GM20431 (cell line): ENCODE measurements around the gene FLVCR2.
"Not testable (repeated sequence)": the region's sequence is repeated elsewhere in the genome, so short reads cannot be mapped to it uniquely, and the experiment has no call there.

Experiments used
- in situ Hi-C: fragments of 300-500 bp; cut with MseI, MboI; formaldehyde crosslinking; loops from one replicate; pipeline ENCODE4 v1.15.0; 2020; ENCODE audit warnings: low sequenced_read_pairs; ENCODE audit not compliant: unreplicated experiment

Gene FLVCR2

DNA sequence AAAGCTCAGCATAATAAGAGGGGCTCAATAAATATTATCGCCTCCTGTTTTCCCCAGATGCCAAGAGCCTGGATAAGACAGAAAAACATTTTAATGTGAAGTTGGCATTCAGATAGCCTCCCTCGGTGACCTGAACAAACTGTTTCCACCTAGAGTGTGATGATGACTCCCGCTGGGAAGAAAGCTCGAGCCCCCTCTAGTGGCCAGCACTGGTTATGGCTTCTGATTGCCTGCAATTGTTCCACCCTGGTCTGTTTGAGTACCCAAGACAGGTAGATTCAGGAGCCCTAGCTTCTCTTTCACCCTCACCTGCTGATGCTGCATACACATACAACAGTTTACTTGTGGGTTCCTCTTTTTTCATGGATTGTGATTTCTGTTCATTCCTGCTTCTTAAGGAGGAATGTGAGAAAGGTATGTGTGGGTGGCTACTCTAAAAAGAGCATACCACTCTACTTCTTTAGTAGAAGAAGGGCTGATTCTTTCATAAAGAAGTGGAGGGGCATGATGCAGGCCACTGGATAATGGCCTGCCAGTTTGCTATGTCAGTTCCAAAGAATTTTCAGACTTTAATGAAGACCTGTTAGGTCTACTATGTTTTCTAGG lies 75.8 kb downstream of the FLVCR2 start:
- in situ Hi-C loops: loop anchor here (5.0 kb wide), 1 partner anchor 82 kb away; no protein-coding TSS in a partner anchor

DNA sequence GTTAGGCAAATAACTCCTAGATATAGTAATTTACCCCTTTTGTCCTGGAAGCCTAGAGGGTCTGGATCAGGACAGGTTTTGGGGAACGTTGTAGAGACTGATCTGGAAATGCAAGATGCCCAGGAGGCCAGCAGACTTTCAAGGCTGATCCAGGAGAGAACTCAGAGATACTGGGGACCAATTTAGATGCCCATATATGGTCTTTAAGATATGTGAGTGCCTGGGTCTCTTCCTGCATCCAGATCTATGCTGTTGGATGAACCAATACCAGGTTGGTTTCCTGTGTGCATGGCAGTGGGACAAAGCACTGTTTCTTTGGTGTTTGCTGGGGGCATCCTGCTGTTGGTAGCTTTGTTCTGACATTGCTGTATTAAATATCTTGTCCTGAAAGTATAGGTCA lies 76.8 kb downstream of the FLVCR2 start:
- in situ Hi-C loops: no loop called here

DNA sequence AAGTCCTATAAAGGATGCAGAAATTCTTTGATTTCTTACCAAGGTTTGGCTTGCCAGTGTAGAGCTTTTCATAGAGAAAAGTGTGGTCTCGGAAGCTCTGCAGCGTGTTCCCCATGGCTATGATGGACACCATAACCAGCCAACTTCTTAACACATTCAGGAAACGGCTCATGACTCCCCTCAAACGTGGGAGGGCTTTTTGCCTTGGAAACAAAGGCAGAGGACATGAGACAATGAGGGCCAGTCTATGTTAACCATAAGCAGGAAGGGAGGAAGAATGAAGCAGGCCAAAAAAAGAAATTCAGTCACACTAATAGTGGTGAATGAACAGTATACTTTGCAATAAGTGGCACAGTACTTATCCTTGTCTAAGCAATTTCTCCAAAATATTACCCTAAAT lies 78.9 kb downstream of the FLVCR2 start:
- in situ Hi-C loops: no loop called here

- in situ Hi-C loops: no loop called here
Measured at GRCh38 chr14:75658957-75659356, 80.5 kb downstream of the FLVCR2 start.

GRCh38 chr14:75660238-75660629 lies 81.8 kb downstream of the FLVCR2 start:
- in situ Hi-C loops: no loop called here

DNA sequence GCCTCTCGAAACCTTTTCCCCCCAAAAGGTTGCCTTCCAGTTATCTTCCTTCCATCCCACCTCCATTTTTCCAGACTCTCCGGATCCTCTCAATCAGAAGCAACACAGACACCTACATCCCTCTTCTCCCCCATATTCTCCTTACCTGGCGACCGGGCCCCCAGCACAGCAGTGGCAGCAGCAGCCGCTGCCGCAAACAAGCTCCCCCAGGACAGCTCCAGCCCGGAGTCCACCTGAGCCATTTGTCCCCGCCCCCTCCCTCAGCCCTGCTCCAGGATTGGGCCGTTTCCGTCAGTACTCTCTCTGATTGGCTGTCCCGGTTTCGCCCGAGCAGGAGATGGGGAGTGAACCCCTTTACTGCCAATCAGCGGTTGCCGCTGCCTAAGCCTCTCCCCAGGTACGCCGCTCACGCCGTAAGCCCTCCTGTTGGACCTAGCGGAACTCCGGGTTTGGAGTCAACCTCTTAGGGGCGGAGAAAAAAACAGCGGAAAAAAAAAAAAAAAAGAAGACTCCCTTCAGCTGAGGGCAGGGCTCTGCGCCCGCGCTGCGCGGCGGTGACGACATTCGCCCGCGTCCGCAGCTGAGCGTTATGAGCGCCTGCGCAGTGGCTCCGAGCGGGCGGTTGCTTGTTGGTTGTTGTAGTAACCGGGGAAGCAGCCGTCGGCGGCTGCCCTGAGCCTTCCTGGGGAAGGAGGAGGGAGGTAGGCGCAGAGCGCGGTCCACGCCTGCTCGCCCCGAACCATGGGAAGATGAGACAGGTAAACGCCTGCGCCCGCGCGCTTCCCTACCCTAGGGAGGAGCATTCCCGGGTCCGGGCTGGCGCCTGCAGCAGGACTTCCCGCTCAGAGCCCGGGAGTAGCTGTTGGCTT lies 82.4 kb downstream of the FLVCR2 start, which contains the start of the genes ERG28 and TTLL5:
Gene ERG28, minus strand, starts transcription at position 247 of the 869 bp plus-strand sequence. CDS start 3,374 bp downstream, outside the sequence.
Gene TTLL5, plus strand, starts transcription at position 617 of the 869 bp plus-strand sequence. CDS start 1,904 bp downstream, outside the sequence.
- in situ Hi-C loops: no loop called here

GRCh38 chr14:75661499-75661814 lies 83.0 kb downstream of the FLVCR2 start:
- in situ Hi-C loops: no loop called here

DNA sequence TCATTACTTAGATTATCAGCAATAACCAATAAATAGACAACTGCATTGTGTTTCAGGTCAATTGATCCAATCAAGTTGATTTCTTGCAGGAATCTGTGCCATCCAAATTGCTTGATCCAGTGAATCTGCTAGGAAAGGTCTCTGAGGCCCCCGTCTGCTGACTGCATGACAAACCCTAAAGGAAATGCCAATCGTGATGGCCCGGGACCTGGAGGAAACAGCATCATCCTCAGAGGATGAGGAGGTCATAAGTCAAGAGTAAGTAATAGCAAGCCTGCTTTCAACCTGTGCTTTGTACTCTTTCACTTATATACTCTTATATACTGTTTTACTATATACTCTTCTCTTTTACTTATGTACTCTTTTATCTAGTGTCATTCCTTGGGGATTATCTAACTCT lies 84.5 kb downstream of the FLVCR2 start:
- in situ Hi-C loops: no loop called here

DNA sequence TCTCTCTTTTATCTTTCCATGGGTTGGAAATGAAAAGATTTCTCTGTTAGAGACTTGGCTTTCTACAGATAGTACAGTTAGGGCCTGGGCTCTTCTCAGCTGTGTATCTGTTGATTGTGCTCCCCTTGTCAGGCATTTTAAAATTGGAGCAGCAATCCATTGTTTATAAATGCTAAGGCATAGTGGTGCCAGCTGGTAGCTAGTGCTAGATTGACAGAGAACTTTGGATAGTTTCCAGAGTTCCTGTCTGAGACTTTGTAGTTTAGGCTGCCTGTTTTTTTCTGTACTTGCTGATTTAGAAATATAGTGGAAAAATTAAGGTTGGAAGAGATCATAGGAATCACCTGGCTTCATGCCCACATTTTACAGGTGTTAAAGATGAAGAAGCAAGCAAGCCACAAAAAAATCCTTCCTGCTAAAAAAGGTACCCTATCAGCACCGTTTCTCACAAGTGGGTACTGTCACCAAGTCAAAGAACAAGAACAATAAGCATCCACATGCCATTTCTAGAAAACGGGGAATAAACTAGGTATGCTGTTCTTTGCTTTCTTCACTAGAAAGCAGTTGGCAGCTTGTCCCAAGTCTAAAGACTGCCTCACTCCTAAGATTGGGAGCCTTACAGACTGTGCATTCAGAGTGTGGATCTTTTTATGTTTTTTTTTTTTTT lies 88.8 kb downstream of the FLVCR2 start:
- in situ Hi-C loops: no loop called here

DNA sequence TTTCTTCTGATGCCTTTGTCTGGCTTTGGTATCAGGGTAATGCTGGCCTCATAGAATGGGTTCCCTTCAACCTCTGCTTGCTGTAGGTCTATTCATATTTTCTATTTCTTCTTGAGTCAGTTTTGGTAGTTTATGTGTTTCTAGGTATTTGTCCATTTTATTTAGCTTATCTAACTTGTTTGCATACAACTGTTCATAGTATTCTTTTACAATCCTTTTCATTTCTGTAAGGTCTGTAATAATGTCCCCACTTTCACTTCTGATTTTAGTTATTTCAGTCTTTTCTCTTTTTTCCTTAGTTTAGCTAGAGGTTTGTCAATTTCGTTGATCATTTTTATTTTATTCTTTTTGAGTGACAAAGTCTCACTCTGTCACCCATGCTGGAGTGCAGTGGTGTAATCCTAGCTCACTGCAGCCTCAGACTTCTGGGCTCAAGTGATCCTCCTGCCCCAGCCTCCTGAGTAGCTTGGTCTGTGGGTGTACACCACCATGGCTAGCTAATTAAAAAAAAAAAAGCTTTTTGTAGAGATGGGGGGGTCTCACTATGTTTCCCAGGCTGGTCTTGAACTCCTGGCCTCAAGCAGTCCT lies 94.3 kb downstream of the FLVCR2 start:
- in situ Hi-C loops: no loop called here

DNA sequence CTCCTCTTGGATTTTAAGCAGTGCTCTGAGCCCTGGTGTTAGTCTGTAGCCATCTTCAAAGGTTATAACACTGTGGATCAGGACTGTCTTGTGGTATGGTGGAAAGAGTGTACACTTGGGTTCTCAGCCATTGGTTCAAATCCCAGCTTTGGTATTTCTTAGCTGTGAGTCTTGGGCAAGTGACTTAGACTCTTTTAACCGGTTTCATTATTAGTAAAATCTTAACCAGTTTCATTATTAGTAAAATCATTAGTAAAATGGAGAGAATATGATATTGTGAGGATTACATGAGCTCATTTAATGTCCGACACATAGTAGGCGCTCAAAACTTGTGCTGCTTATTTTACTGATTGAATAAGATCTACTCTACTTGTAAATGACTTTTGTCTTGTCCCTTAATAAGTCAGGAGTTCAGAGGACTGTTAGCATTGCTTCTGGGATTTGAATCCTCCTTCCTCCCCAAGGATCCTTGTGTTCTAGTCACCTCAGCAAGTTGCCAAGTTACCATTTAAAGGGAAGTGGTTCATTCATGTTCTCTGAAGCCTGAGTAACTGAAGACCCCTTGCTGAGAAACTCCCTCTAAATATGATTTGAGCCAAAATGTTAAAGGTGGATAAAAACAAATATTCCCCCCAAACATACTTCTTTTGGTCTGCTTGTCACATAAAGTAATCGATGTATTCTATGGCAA lies 95.1 kb downstream of the FLVCR2 start:
- in situ Hi-C loops: no loop called here

GRCh38 chr14:75675265-75675960 lies 97.0 kb downstream of the FLVCR2 start:
- in situ Hi-C loops: no loop called here

- in situ Hi-C loops: no loop called here
Measured at GRCh38 chr14:75685910-75686309, 107.5 kb downstream of the FLVCR2 start.

GRCh38 chr14:75689012-75689411 lies 110.6 kb downstream of the FLVCR2 start:
- in situ Hi-C loops: no loop called here

GRCh38 chr14:75690010-75690409 lies 111.6 kb downstream of the FLVCR2 start:
- in situ Hi-C loops: no loop called here

GRCh38 chr14:75695025-75695424 lies 116.6 kb downstream of the FLVCR2 start:
- in situ Hi-C loops: not testable (repeated sequence)

DNA sequence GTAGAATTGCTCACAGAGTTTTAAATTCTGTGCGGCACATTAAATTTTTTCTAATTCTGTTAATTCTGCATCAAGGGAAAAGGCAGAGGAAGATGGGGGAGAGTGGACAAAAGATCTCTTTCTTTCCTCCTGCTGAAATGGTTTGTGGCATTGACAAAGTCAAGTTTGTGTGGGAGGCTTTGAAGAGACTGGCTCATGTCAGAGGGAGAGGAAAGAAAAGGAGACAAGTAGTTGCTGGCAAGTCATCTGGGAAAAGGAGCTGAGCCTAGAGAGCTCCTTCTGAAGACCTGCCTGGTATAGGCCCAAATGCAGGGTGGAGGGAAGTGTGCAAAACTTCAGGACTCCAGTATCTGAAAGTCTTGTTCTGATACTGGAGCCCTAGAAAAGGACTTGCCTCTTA lies 119.0 kb downstream of the FLVCR2 start:
- in situ Hi-C loops: no loop called here
